GM18907 (cell line): ENCODE results near the gene EIF4E2.

Source experiments
- ATAC-seq: cut with Tn5 transposase; IDR thresholded peaks from one replicate; pipeline ENCODE4 v1.9.1; 2021; ENCODE audit warnings: mild to moderate bottlenecking, moderate library complexity; ENCODE audit not compliant: unreplicated experiment

EIF4E2 gene

DNA sequence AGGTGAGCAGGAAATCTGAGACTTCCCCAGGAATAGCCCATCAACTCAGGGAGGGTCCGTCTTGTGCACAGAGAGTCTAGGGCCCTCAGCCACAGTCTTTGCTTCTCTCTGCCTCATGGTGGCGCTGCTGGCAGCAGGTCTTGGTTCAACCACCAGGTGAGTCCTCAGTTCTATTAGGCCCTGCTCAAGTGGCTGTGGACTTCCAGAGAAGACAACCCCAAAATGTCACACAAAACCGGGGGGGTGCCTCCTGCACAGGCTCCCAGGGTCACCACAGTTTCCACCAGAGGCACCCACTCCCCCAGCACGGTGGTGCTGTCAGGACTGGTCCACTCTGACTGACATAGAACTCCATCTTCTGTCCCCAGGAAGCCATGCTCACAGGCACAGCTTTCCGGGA lies 13.4 kb upstream of the EIF4E2 start:
- no peak for ATAC-seq

- ATAC-seq = no peak
Observed at GRCh38 chr2:232537499-232537898, 13.0 kb upstream of the EIF4E2 start.

DNA sequence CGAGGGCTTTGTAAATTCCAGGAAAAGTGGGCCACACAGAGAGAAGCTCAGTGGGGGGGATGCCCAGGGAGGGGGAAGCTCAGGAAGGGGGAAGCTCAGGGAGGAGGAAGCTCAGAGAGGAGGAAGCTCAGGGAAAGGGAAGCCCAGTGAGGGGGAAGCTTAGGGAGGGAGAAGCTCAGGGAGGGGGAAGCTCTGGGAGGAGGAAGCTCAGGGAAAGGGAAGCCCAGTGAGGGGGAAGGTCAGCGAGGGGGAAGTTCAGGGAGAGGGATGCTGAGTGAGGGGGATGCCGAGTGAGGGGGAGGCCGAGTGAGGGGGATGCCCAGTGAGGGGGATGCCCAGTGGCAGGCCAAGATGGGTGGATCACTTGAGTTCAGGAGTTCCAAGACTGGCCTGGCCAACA lies 11.8 kb upstream of the EIF4E2 start:
- no peak for ATAC-seq

DNA sequence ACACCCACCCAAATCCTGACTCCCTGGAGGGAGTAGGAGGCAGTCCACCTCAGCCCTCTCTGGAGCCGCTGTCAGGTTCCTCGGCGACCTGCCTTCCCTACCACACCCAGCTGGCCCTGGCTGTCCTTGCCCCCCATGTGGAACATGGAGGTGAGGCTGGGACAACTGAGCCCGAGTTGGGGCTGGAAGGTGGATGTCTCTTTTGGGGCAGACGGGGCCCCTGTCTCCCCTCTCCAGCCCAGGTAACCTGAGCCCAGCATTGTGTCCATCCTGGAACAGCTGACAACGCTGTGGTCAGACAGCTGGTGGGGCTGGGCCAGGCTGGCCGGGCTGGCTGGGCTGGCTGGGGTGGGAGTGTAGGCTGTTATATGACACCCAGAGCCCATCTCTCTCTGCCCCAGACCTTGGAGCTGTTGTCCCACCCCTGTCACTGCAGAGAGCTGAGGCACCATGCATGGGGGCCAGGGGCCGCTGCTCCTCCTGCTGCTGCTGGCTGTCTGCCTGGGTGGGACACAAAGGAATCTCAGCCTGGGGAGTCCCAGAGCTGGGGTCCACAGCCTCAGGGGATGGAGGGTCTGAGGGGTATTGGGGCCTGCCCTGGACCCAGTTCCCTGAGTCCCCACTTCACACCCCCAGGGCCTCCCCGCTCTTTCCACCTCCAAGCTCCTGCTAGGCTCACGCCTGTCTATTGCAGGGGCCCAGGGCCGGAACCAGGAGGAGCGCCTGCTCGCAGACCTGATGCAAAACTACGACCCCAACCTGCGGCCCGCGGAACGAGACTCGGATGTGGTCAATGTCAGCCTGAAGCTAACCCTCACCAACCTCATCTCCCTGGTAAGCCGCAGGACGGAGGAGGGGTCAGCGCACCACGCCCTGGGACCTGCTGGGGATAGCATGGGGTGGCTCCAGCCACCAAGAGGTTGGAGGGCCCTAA lies 10.9 kb upstream of the EIF4E2 start, which contains the start of gene CHRNG:
Gene CHRNG, plus strand, starts transcription at position 395 of the 934 bp plus-strand sequence. Its CDS starts 56 bp downstream, at position 451.
- ATAC-seq = no peak

GRCh38 chr2:232540441-232541041 lies 9.9 kb upstream of the EIF4E2 start:
- no peak for ATAC-seq

DNA sequence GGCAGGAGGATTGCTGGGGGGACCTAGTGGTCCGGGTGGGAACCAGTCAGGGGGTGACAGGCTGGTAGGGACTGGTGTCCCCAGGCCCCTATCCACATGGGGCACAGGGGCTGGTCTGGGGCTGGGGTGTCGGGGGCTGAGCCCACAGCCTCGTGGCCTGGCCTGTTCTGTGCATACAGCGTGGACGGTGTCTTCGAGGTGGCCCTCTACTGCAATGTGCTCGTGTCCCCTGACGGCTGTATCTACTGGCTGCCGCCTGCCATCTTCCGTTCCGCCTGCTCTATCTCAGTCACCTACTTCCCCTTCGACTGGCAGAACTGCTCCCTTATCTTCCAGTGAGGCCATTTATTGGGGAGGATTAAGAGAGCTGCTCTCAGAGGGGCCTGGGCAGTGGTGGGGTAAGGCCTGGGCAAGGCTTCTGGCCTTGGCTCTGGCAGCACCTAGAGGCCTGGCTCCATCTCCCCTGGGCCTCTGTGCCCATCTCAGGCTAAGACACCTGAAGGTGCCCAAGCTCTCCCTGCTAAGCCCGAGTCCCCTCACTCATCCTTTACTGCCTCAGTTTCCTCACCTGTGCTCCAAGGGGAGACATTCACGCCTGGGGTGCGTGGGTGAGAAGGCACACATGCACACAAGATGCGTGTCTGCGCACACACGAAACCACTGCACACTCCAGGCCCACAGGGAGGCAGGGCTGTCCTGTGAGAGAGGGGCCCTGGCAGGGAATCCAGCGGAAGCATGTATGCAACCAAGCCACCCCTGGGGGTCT lies 9.1 kb upstream of the EIF4E2 start:
- ATAC-seq = no peak

GRCh38 chr2:232541961-232542714 lies 8.4 kb upstream of the EIF4E2 start:
- no peak for ATAC-seq

DNA sequence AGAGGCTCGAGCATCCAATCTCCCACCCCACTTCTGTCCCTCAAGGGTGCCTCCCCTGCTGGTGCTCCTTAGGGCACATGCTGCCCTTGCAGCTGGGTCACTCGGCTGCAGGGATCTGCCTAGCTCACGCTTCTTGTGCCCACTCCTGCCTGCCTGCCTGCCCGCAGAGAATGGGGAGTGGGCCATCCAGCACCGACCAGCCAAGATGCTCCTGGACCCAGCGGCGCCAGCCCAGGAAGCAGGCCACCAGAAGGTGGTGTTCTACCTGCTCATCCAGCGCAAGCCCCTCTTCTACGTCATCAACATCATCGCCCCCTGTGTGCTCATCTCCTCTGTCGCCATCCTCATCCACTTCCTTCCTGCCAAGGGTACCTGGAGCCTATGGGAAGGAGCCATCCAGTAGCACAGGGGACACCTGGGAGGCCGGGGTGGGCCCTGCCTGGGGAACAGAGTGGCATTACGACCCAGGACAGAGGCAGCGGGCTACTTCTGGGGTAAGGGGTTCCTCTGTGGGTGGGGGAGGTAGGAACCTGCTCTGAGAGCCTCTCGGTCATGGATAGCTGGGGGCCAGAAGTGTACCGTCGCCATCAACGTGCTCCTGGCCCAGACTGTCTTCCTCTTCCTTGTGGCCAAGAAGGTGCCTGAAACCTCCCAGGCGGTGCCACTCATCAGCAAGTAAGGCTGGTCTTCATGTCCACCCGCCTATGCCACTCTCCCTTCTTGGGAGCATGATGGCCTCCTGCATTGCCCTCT lies 7.6 kb upstream of the EIF4E2 start:
- no peak for ATAC-seq

- no peak for ATAC-seq
Observed at GRCh38 chr2:232543491-232543890, 7.0 kb upstream of the EIF4E2 start.

DNA sequence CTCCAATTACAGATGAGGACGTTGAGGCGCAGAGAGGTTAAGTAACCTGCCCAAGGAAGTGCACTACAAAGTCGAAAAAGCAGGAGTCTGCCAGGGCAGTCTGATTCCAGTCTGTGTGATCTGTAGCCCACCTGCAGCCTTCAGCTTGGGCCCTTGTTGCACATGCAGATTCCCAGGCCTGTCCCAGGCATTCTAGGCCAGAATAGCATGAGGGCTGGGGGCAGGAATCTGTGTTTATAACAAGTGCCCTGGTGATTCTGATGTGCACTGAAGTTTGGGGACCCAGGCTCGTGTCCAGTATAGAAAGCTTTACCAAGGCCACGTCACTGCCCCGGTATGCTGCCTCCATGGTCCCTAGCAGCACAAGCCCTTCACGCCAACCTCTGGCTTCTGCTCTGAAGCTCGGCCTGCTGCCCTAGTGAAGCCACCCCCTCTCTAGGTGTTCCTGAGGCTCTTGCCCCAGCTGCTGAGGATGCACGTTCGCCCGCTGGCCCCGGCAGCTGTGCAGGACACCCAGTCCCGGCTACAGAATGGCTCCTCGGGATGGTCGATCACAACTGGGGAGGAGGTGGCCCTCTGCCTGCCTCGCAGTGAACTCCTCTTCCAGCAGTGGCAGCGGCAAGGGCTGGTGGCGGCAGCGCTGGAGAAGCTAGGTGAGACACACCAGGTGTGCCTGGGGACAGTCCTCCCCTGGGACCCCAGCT lies 6.4 kb upstream of the EIF4E2 start:
- no peak for ATAC-seq

- ATAC-seq = no peak
Observed at GRCh38 chr2:232544674-232545073, 5.8 kb upstream of the EIF4E2 start.

- ATAC-seq = no peak
Observed at GRCh38 chr2:232545511-232546375, 4.7 kb upstream of the EIF4E2 start.

DNA sequence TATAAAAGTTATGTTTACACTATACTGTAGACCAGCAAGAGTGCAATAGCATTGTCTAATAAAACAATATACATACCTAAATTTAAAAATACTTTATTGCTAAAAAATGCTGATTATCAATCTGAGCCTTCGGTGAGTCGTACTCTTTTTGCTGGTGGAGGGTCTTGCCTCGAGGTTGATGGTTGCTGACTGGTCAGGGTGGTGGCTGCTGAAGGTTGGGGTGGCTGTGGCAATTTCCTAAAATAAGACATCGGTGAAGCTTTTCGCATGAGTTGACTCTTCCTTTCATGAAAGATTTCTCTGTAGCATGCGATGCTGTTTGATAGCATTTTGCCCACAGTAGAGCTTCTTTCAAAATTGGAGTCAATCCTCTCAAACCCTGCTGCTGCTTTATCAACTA lies 2.5 kb upstream of the EIF4E2 start:
- no peak for ATAC-seq

DNA sequence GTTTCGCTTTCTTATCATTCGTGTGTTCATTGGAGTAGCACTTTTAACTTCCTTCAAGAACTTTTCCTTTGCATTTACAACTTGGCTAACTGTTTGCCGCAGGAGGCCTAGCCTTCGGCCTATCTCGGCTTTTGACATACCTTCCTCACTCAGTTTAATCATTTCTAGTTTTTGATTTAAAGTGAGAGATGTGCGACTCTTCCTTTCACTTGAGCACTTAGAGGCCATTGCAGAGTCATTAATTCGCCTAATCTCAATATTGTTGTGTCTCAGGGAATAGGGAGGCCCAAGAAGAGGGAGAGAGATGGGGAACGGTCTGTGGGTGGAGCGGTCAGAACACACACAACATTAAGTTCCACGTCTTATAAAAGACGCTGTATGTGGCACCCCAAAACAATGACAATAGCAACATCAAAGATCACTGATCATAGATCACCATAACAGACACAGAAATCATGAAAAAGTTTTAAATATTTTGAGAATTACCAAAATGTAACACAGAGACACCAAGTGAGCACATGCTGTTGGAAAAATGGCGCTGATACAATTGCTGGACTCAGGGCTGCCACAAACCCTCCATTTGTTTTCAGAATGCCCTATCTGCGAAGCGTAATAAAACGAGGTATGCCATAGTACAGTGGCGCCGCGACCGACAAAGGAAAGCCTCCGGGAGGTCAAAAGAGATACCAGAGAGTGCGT lies 685 bp upstream of the EIF4E2 start:
- ATAC-seq = no peak

DNA sequence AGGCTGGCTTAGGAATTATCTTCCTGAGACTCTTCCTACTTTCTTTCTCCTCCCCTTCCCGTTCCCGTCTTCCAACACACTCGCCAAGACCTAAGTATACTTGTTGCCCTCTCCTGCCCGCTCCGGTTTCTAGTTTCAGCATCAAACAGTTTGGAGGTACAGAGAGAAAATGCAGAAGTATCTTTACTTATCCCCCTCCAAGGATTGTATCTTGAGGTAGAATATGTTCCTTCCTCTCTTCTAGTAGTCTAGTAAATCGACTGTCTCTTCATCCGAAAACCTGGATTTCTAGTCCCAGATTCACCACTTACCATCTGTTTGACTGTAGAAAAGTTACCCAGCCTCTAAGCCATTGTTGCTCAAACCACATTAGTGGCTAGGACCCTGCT lies 755 bp downstream of the EIF4E2 start:
- ATAC-seq = no peak

DNA sequence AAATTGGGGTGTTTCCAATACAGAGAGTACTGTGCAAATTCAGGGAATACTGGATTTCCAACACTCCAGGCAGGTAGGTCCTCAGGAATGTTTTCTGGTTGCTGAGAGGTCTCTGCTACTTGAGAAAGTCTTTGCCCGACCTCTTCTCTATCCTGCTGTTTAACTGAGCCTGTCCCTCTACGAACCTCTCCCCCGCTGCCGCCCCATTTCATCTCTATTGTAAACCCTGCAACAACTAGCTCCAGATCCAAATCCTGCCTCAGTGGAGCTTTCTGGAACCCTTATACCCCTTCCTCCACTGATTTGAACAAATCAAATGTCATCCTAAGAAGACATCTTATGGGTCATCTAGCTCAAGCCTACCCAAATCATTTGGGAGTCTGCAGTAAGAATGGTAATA lies 1.3 kb downstream of the EIF4E2 start:
- ATAC-seq = no peak

DNA sequence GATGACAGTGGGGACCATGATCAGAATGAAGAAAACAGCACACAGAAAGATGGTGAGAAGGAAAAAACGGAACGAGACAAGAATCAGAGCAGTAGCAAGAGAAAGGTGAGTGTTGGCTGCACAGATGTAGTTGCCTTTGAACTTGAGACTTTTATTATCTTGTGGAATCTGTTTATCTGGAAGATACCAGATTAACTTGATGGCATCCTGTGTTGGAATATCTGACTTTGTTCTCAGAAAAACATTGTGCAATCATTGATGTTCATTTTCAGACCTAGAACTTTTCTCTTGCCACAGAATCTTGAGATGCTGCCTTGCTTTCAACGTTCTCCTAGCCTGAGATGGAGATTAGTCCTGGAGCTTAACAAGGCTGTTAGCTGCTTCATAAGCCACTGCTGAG lies 5.9 kb downstream of the EIF4E2 start:
- ATAC-seq = no peak
